Measurements from ENCODE around the gene KCNS3. TPM values are rescaled to one million over a fixed set of nuclear protein-coding genes. Genes with fewer than 3 reads are reported as not detected.

Gene KCNS3
- not detected for total RNA-seq

GRCh38 chr2:17878281-17879136 is at the start of gene KCNS3:
TSS of gene KCNS3 (plus strand) at chr2:17878667. CDS start at chr2:17931009, 52,342 bp downstream.
- Mint-ChIP-seq H3K36me3 (ENCODE audit: low read depth) (peaks cover 3% of the 10 kb centered on the region), H3K4me3 (peak within 1 kb of the TSS; percentile 67), H3K27me3 (peaks cover 65% of the 10 kb centered on the region), H3K4me1 (peaks cover 13% of the 10 kb centered on the region), H3K27ac (no peak within 1 kb of the TSS), H3K9me3 (no peaks in the 10 kb centered on the region)
- DNase-seq = no peak
- POLR2A ChIA-PET = no interaction called here
- CTCF ChIA-PET = no interaction called here

- Mint-ChIP-seq H3K27me3 (peaks cover 44% of the 10 kb centered on the region), H3K4me1 (peaks cover 4% of the 10 kb centered on the region), H3K9me3 (no peaks in the 10 kb centered on the region), H3K27ac (no peak overlapping the region), H3K36me3 (ENCODE audit: low read depth) (no peaks in the 10 kb centered on the region), H3K4me3 (no peak overlapping the region)
- peak; percentile 47 for DNase-seq
- ChIA-PET CTCF (interaction anchor here (0.8 to 2.8 kb wide), 7 partner anchors 10 to 185 kb away, joined by 3 to 14 read pairs (median 3); no protein-coding TSS in a partner anchor), POLR2A (no interaction called here)
Observed at GRCh38 chr2:17830053-17831034, 48.1 kb upstream of the KCNS3 start.

GRCh38 chr2:17835516-17835915 is 43.0 kb upstream of the KCNS3 start:
- no peaks in the 10 kb centered on the region for H3K36me3 Mint-ChIP-seq (ENCODE audit: low read depth)
- H3K4me1 Mint-ChIP-seq = peaks cover 4% of the 10 kb centered on the region
- H3K27ac Mint-ChIP-seq = no peak overlapping the region
- ChIA-PET CTCF (no interaction called here), POLR2A (no interaction called here)
- H3K9me3 Mint-ChIP-seq = no peaks in the 10 kb centered on the region
- H3K27me3 Mint-ChIP-seq = peaks cover 28% of the 10 kb centered on the region
- no peak for DNase-seq
- H3K4me3 Mint-ChIP-seq = no peak overlapping the region

GRCh38 chr2:17839959-17840358 is 38.5 kb upstream of the KCNS3 start:
- DNase-seq = no peak
- H3K4me3 Mint-ChIP-seq = no peak overlapping the region
- H3K27me3 Mint-ChIP-seq = peaks cover 18% of the 10 kb centered on the region
- no peak overlapping the region for H3K27ac Mint-ChIP-seq
- H3K36me3 Mint-ChIP-seq (ENCODE audit: low read depth) = no peaks in the 10 kb centered on the region
- no peaks in the 10 kb centered on the region for H3K4me1 Mint-ChIP-seq
- POLR2A ChIA-PET = no interaction called here
- CTCF ChIA-PET = no interaction called here
- no peaks in the 10 kb centered on the region for H3K9me3 Mint-ChIP-seq

GRCh38 chr2:17843457-17843856 is 35.0 kb upstream of the KCNS3 start:
- ChIA-PET CTCF (no interaction called here), POLR2A (no interaction called here)
- H3K4me3 Mint-ChIP-seq = no peak overlapping the region
- no peak for DNase-seq
- no peak overlapping the region for H3K27ac Mint-ChIP-seq
- H3K27me3 Mint-ChIP-seq = peaks cover 14% of the 10 kb centered on the region
- no peaks in the 10 kb centered on the region for H3K9me3 Mint-ChIP-seq
- no peaks in the 10 kb centered on the region for H3K36me3 Mint-ChIP-seq (ENCODE audit: low read depth)
- no peaks in the 10 kb centered on the region for H3K4me1 Mint-ChIP-seq

- Mint-ChIP-seq H3K27ac (no peak overlapping the region), H3K4me1 (no peaks in the 10 kb centered on the region), H3K27me3 (peaks cover 10% of the 10 kb centered on the region), H3K9me3 (no peaks in the 10 kb centered on the region), H3K4me3 (no peak overlapping the region), H3K36me3 (ENCODE audit: low read depth) (no peaks in the 10 kb centered on the region)
- POLR2A ChIA-PET = no interaction called here
- CTCF ChIA-PET = interaction anchor here (0.8 kb wide), 1 partner anchor 11 kb away, joined by 3 read pairs; no protein-coding TSS in a partner anchor
- no peak for DNase-seq
Observed at GRCh38 chr2:17845806-17846205, 32.7 kb upstream of the KCNS3 start.

GRCh38 chr2:17846676-17847075 is 31.8 kb upstream of the KCNS3 start:
- Mint-ChIP-seq H3K9me3 (no peaks in the 10 kb centered on the region), H3K4me1 (no peaks in the 10 kb centered on the region), H3K27ac (no peak overlapping the region), H3K27me3 (peaks cover 10% of the 10 kb centered on the region), H3K4me3 (no peak overlapping the region), H3K36me3 (ENCODE audit: low read depth) (no peaks in the 10 kb centered on the region)
- ChIA-PET CTCF (interaction anchor here (0.8 kb wide), 1 partner anchor 10 kb away, joined by 3 read pairs; no protein-coding TSS in a partner anchor), POLR2A (no interaction called here)
- DNase-seq = no peak

- Mint-ChIP-seq H3K9me3 (no peaks in the 10 kb centered on the region), H3K4me1 (no peaks in the 10 kb centered on the region), H3K4me3 (no peak overlapping the region), H3K27ac (no peak overlapping the region), H3K36me3 (ENCODE audit: low read depth) (no peaks in the 10 kb centered on the region), H3K27me3 (peaks cover 8% of the 10 kb centered on the region)
- ChIA-PET CTCF (interaction anchor here (1.3 kb wide), 1 partner anchor 9 kb away, joined by 3 read pairs; no protein-coding TSS in a partner anchor), POLR2A (no interaction called here)
- DNase-seq = no peak
Observed at GRCh38 chr2:17847236-17847635, 31.2 kb upstream of the KCNS3 start.

GRCh38 chr2:17849275-17849674 is 29.2 kb upstream of the KCNS3 start:
- Mint-ChIP-seq H3K4me1 (no peaks in the 10 kb centered on the region), H3K27ac (no peak overlapping the region), H3K4me3 (no peak overlapping the region), H3K27me3 (no peaks in the 10 kb centered on the region), H3K9me3 (no peaks in the 10 kb centered on the region), H3K36me3 (ENCODE audit: low read depth) (no peaks in the 10 kb centered on the region)
- POLR2A ChIA-PET = no interaction called here
- no peak for DNase-seq
- CTCF ChIA-PET = interaction anchor here (1.2 kb wide), 1 partner anchor 301 kb away, joined by 3 read pairs; no protein-coding TSS in a partner anchor

- Mint-ChIP-seq H3K36me3 (ENCODE audit: low read depth) (no peaks in the 10 kb centered on the region), H3K4me3 (no peak overlapping the region), H3K27ac (no peak overlapping the region), H3K4me1 (no peaks in the 10 kb centered on the region), H3K27me3 (peaks cover under 1% of the 10 kb centered on the region), H3K9me3 (no peaks in the 10 kb centered on the region)
- DNase-seq = no peak
- ChIA-PET POLR2A (no interaction called here), CTCF (interaction anchor here (0.9 kb wide), 1 partner anchor 331 kb away, joined by 3 read pairs; no protein-coding TSS in a partner anchor)
Observed at GRCh38 chr2:17850151-17850550, 28.3 kb upstream of the KCNS3 start.

- POLR2A ChIA-PET = no interaction called here
- no peaks in the 10 kb centered on the region for H3K9me3 Mint-ChIP-seq
- H3K27me3 Mint-ChIP-seq = peaks cover 10% of the 10 kb centered on the region
- CTCF ChIA-PET = interaction anchor here (0.7 to 1.0 kb wide), 2 partner anchors 309 to 326 kb away, joined by 3 read pairs; no protein-coding TSS in a partner anchor
- H3K4me3 Mint-ChIP-seq = no peak overlapping the region
- no peak overlapping the region for H3K27ac Mint-ChIP-seq
- peak; percentile 24 for DNase-seq
- no peaks in the 10 kb centered on the region for H3K36me3 Mint-ChIP-seq (ENCODE audit: low read depth)
- no peaks in the 10 kb centered on the region for H3K4me1 Mint-ChIP-seq
Observed at GRCh38 chr2:17851731-17852585, 26.5 kb upstream of the KCNS3 start.

GRCh38 chr2:17853799-17854198 is 24.7 kb upstream of the KCNS3 start:
- no peak overlapping the region for H3K27ac Mint-ChIP-seq
- CTCF ChIA-PET = no interaction called here
- no peak for DNase-seq

More at GRCh38 chr2:17853799-17854198, 24.7 kb upstream of the KCNS3 start:
- Mint-ChIP-seq H3K36me3 (ENCODE audit: low read depth) (no peaks in the 10 kb centered on the region), H3K4me3 (no peak overlapping the region), H3K4me1 (no peaks in the 10 kb centered on the region), H3K27me3 (peaks cover 12% of the 10 kb centered on the region), H3K9me3 (no peaks in the 10 kb centered on the region)
- POLR2A ChIA-PET = no interaction called here

All from activated CD4-positive, alpha-beta memory T cell treated with anti-CD3 and anti-CD28 coated beads, Interleukin-2, amount 10 ng/mL, durations not matched to agents 7 days and 5 days (primary cell).